Endodermal cell (in vitro differentiated cells): ENCODE data around the gene CWC27. TPM values are rescaled to one million over a fixed set of nuclear protein-coding genes. Genes with fewer than 3 reads are reported as not detected.

Source experiments
- DNase-seq: peaks from one replicate; pipeline ENCODE4 v3.0.0-alpha.2; 2017
- H3K27ac ChIP-seq: 2 replicates; pipeline ENCODE4 v1.5.1; 2013; ENCODE audit warnings: mild to moderate bottlenecking, low read depth, low read length, moderate library complexity
- H3K27me3 ChIP-seq: 2 replicates; pipeline ENCODE4 v1.6.1; 2013; ENCODE audit warnings: mild to moderate bottlenecking, low read length, moderate library complexity; ENCODE audit not compliant: insufficient read depth, control insufficient read depth, poor library complexity, severe bottlenecking
- H3K36me3 ChIP-seq: 2 replicates; pipeline ENCODE4 v1.7.0; 2013; ENCODE audit warnings: mild to moderate bottlenecking, low read length, moderate library complexity; ENCODE audit not compliant: control insufficient read depth, insufficient read depth
- H3K4me1 ChIP-seq: one replicate; pipeline ENCODE4 v1.7.0; 2013; ENCODE audit warnings: low read length; ENCODE audit not compliant: control insufficient read depth, insufficient read depth
- H3K4me3 ChIP-seq: 2 replicates; pipeline ENCODE4 v1.5.1; 2013; ENCODE audit warnings: mild to moderate bottlenecking, low read length, moderate library complexity
- H3K9ac ChIP-seq: 2 replicates; pipeline ENCODE4 v1.6.1; 2013; ENCODE audit warnings: mild to moderate bottlenecking, low read length, moderate library complexity; ENCODE audit not compliant: poor library complexity, severe bottlenecking; ENCODE audit errors: extremely low read depth
- H3K9me3 ChIP-seq: 2 replicates; pipeline ENCODE4 v1.6.1; 2013; ENCODE audit warnings: mild to moderate bottlenecking, low read length, moderate library complexity; ENCODE audit not compliant: control insufficient read depth
- H3K27ac Mint-ChIP-seq: 2 replicates; pipeline ENCODE4 v1.8.0; 2020; ENCODE audit warnings: mixed read lengths
- H3K27me3 Mint-ChIP-seq: 2 replicates; pipeline ENCODE4 v1.8.0; 2021; ENCODE audit warnings: mild to moderate bottlenecking, mixed read lengths; ENCODE audit not compliant: insufficient read depth
- H3K36me3 Mint-ChIP-seq: 2 replicates; pipeline ENCODE4 v1.8.0; 2020; ENCODE audit warnings: low read depth, mixed read lengths
- H3K4me1 Mint-ChIP-seq: 2 replicates; pipeline ENCODE4 v1.8.0; 2020; ENCODE audit warnings: mixed read lengths
- H3K4me3 Mint-ChIP-seq: 2 replicates; pipeline ENCODE4 v1.8.0; 2020; ENCODE audit warnings: mild to moderate bottlenecking, moderate library complexity, mixed read lengths
- H3K9me3 Mint-ChIP-seq: 2 replicates; pipeline ENCODE4 v1.8.0; 2020; ENCODE audit warnings: mild to moderate bottlenecking, mixed read lengths
- WGBS, 2 experiments: methylation state at CpG; one replicate each; pipeline versions ENCODE4 v1.1.5 to v1.1.7; 2013; ENCODE audit warnings: missing lambda C conversion rate in 2 of 2, mixed read lengths in 1 of 2; ENCODE audit not compliant: insufficient coverage in 1 of 2, insufficient read length in 1 of 2; 5-methylcytosine and 5-hydroxymethylcytosine counted together
- total RNA-seq, 2 donors: library from RNA; stranded (reverse); fragmentation: NEBNext Ultra II Directional in 1 of 2; extraction: Animal tissue kit (Norgen Biotek cat#: 25700) in 1 of 2; gene quantifications; 2 replicates in 1 of 2; 3 replicates in 1 of 2; pipeline ENCODE4 v1.2.1, GENCODE V29; 2021
- TF ChIP-seq, protein P1 (sequence below): fragments of 200-600 bp; sonication (generic); conservative IDR thresholded peaks from 2 replicates; pipeline ENCODE4 v1.5.0; 2021; ENCODE audit warnings: antibody characterized with exemption, mild to moderate bottlenecking

Gene CWC27
- total RNA-seq, 2 donors from 2014 or later = 69.1 to 74.8 TPM

- Histone ChIP-seq H3K4me3 (no peak overlapping the region), H3K4me1 (no peaks in the 10 kb centered on the region), H3K9ac (no peak overlapping the region), H3K36me3 (peaks cover 82% of the 10 kb centered on the region), H3K9me3 (peaks cover 12% of the 10 kb centered on the region), H3K27ac (no peak overlapping the region), H3K27me3 (no peaks in the 10 kb centered on the region)
- no peaks in the 10 kb centered on the region for H3K27me3 Mint-ChIP-seq
- H3K4me3 Mint-ChIP-seq = no peak overlapping the region
- peaks cover 41% of the 10 kb centered on the region for H3K36me3 Mint-ChIP-seq
- DNase-seq = no peak
- no peak overlapping the region for H3K27ac Mint-ChIP-seq
- H3K4me1 Mint-ChIP-seq = no peaks in the 10 kb centered on the region
- TF ChIP-seq, protein P1, sequence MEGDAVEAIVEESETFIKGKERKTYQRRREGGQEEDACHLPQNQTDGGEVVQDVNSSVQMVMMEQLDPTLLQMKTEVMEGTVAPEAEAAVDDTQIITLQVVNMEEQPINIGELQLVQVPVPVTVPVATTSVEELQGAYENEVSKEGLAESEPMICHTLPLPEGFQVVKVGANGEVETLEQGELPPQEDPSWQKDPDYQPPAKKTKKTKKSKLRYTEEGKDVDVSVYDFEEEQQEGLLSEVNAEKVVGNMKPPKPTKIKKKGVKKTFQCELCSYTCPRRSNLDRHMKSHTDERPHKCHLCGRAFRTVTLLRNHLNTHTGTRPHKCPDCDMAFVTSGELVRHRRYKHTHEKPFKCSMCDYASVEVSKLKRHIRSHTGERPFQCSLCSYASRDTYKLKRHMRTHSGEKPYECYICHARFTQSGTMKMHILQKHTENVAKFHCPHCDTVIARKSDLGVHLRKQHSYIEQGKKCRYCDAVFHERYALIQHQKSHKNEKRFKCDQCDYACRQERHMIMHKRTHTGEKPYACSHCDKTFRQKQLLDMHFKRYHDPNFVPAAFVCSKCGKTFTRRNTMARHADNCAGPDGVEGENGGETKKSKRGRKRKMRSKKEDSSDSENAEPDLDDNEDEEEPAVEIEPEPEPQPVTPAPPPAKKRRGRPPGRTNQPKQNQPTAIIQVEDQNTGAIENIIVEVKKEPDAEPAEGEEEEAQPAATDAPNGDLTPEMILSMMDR = no peak
- H3K9me3 Mint-ChIP-seq = no peaks in the 10 kb centered on the region
Observed at GRCh38 chr5:64796301-64796700, 27.6 kb downstream of the CWC27 start.

- H3K27ac ChIP-seq = no peak overlapping the region
- 94 to 100% methylated on average over 1 to 2 of the region's 2 CpGs for WGBS, 2 experiments
- H3K9me3 Mint-ChIP-seq = no peaks in the 10 kb centered on the region
- DNase-seq = no peak
- H3K9ac ChIP-seq = no peak overlapping the region
- H3K36me3 Mint-ChIP-seq = peaks cover 18% of the 10 kb centered on the region
- TF ChIP-seq, protein P1 = no peak
- H3K27ac Mint-ChIP-seq = no peak overlapping the region
- peaks cover 84% of the 10 kb centered on the region for H3K36me3 ChIP-seq
- no peaks in the 10 kb centered on the region for H3K4me1 ChIP-seq
- no peak overlapping the region for H3K4me3 Mint-ChIP-seq
- no peak overlapping the region for H3K4me3 ChIP-seq
- no peaks in the 10 kb centered on the region for H3K27me3 Mint-ChIP-seq
- H3K27me3 ChIP-seq = no peaks in the 10 kb centered on the region
- no peaks in the 10 kb centered on the region for H3K4me1 Mint-ChIP-seq
- H3K9me3 ChIP-seq = peaks cover 4% of the 10 kb centered on the region
Observed at GRCh38 chr5:64800926-64801325, 32.2 kb downstream of the CWC27 start.

- TF ChIP-seq, protein P1 = no peak
- no peak overlapping the region for H3K4me3 Mint-ChIP-seq
- Histone ChIP-seq H3K27ac (no peak overlapping the region), H3K9me3 (no peaks in the 10 kb centered on the region), H3K36me3 (peaks cover 70% of the 10 kb centered on the region), H3K4me1 (no peaks in the 10 kb centered on the region), H3K9ac (no peak overlapping the region), H3K4me3 (no peak overlapping the region), H3K27me3 (no peaks in the 10 kb centered on the region)
- H3K27me3 Mint-ChIP-seq = no peaks in the 10 kb centered on the region
- no peak overlapping the region for H3K27ac Mint-ChIP-seq
- peaks cover 3% of the 10 kb centered on the region for H3K4me1 Mint-ChIP-seq
- no peak for DNase-seq
- no peaks in the 10 kb centered on the region for H3K9me3 Mint-ChIP-seq
- peaks cover 6% of the 10 kb centered on the region for H3K36me3 Mint-ChIP-seq
- WGBS, 2 experiments = 98 to 100% methylated on average over 1 to 2 of the region's 2 CpGs
Observed at GRCh38 chr5:64806537-64806936, 37.8 kb downstream of the CWC27 start.
